Right atrium auricular region (tissue), 2 donors: Measurements from ENCODE around the gene ACTA1. TPM values are rescaled to one million over a fixed set of nuclear protein-coding genes. Genes with fewer than 3 reads are reported as not detected.
A peak's percentile ranks its signal among the peaks of the same experiment; 100 is the strongest.

Source experiments
- DNase-seq: peaks from one replicate; pipeline ENCODE4 v3.0.0-alpha.2; 2019; ENCODE audit warnings: low spot score
- H3K27ac ChIP-seq, 2 donors: fragments of 200-600 bp; sonication (generic); 1 replicate in 1 of 2; 2 replicates in 1 of 2; pipeline ENCODE4 v1.5.1; 2016 to 2019
- H3K27me3 ChIP-seq, 2 donors: fragments of 200-600 bp; sonication (generic); one replicate each; pipeline versions ENCODE4 v1.5.1 to v1.6.0; 2017 to 2019
- H3K36me3 ChIP-seq: fragments of 200-600 bp; sonication (generic); one replicate; pipeline ENCODE4 v1.5.1; 2016
- H3K4me1 ChIP-seq, 2 donors: fragments of 200-600 bp; sonication (generic); one replicate each; pipeline versions ENCODE4 v1.5.1 to v1.6.0; 2017 to 2019
- H3K4me3 ChIP-seq, 2 donors: fragments of 200-600 bp; sonication (generic); 1 replicate in 1 of 2; 2 replicates in 1 of 2; pipeline ENCODE4 v1.5.1; 2017 to 2019; ENCODE audit warnings: mild to moderate bottlenecking in 1 of 2, moderate library complexity in 1 of 2
- H3K9me3 ChIP-seq, 2 donors: fragments of 200-600 bp; sonication (generic); one replicate each; pipeline ENCODE4 v1.5.1; 2019
- CTCF ChIP-seq, 2 donors: fragments of 200-600 bp; sonication (generic); IDR thresholded peaks; one replicate each; pipeline ENCODE4 v1.5.1; 2019; ENCODE audit warnings: antibody characterized with exemption in 2 of 2
- total RNA-seq, 2 donors: library from RNA; depleted of rRNA; stranded (reverse); fragments of >200 nt; gene quantifications; one replicate each; pipeline ENCODE4 v1.1.0, GENCODE V29; 2016

The ACTA1 gene
- total RNA-seq, 2 donors from 2014 or later = 422 to 3,527 TPM

GRCh38 chr1:229440851-229441537, 7.1 kb upstream of the ACTA1 start:
- H3K27ac ChIP-seq = peak overlapping the region; percentile 53 to 75
- H3K9me3 ChIP-seq = no peaks in the 10 kb centered on the region
- no peak for TF ChIP-seq CTCF (IDR thresholded peaks at IDR 0.05)
- no peak for DNase-seq
- no peaks in the 10 kb centered on the region for H3K27me3 ChIP-seq
- H3K36me3 ChIP-seq = peaks cover 17% of the 10 kb centered on the region
- H3K4me3 ChIP-seq = no peak overlapping the region
- peaks cover 0 to 11% of the 10 kb centered on the region in 2 donors for H3K4me1 ChIP-seq

GRCh38 chr1:229438021-229438420, 4.1 kb upstream of the ACTA1 start:
- Histone ChIP-seq H3K9me3 (no peaks in the 10 kb centered on the region), H3K4me3 (no peak overlapping the region), H3K4me1 (peaks cover 0 to 26% of the 10 kb centered on the region in 2 donors), H3K36me3 (peaks cover under 1% of the 10 kb centered on the region), H3K27me3 (peaks cover 8 to 13% of the 10 kb centered on the region in 2 donors), H3K27ac (no peak overlapping the region)
- no peak for TF ChIP-seq CTCF (IDR thresholded peaks at IDR 0.05)
- DNase-seq = no peak

- no peak for DNase-seq
- Histone ChIP-seq H3K27ac (no peak overlapping the region), H3K9me3 (no peaks in the 10 kb centered on the region), H3K4me3 (no peak overlapping the region), H3K27me3 (peaks cover 12 to 19% of the 10 kb centered on the region in 2 donors), H3K36me3 (no peaks in the 10 kb centered on the region), H3K4me1 (peaks cover 0 to 31% of the 10 kb centered on the region in 2 donors)
- TF ChIP-seq CTCF (IDR thresholded peaks at IDR 0.05) = no peak
Observed at GRCh38 chr1:229437443-229437842, 3.5 kb upstream of the ACTA1 start.

GRCh38 chr1:229436201-229436600, 2.3 kb upstream of the ACTA1 start:
- Histone ChIP-seq H3K9me3 (no peaks in the 10 kb centered on the region), H3K27ac (no peak overlapping the region), H3K27me3 (peaks cover 22 to 32% of the 10 kb centered on the region in 2 donors), H3K36me3 (no peaks in the 10 kb centered on the region), H3K4me3 (no peak overlapping the region), H3K4me1 (peaks cover 0 to 41% of the 10 kb centered on the region in 2 donors)
- TF ChIP-seq CTCF (IDR thresholded peaks at IDR 0.05) = no peak
- DNase-seq = no peak

GRCh38 chr1:229434641-229435051, 752 bp upstream of the ACTA1 start:
- Histone ChIP-seq H3K4me3 (peak overlapping the region in 1 of 2 donors; percentile 14), H3K36me3 (no peaks in the 10 kb centered on the region), H3K27me3 (peaks cover 23 to 35% of the 10 kb centered on the region in 2 donors), H3K27ac (peak overlapping the region; percentile 60 to 67), H3K9me3 (no peaks in the 10 kb centered on the region), H3K4me1 (peaks cover 0 to 40% of the 10 kb centered on the region in 2 donors)
- no peak for DNase-seq
- no peak for TF ChIP-seq CTCF (IDR thresholded peaks at IDR 0.05)
